B cell (primary cell): ENCODE results near the gene ADCY2. TPM values are rescaled to one million over a fixed set of nuclear protein-coding genes. Genes with fewer than 3 reads are reported as not detected.

Experiments used
- ATAC-seq: fragments of 200-7000 bp; cut with Tn5 transposase; one replicate; pipeline ENCODE4 v1.10.0; 2021; ENCODE audit warnings: low read depth, mild to moderate bottlenecking, moderate number of reproducible peaks, moderate library complexity
- CTCF ChIA-PET: fragments of 350-600 bp; sonication (Branson Sonifier 250); formaldehyde crosslinking; loops from one replicate; lab custom pipeline; 2021; ENCODE audit warnings: antibody characterized with exemption, inconsistent platforms; lab: Charles Lee
- POLR2A ChIA-PET: fragments of 350-600 bp; sonication (Branson Sonifier 250); formaldehyde crosslinking; loops from one replicate; lab custom pipeline; 2021; ENCODE audit warnings: antibody characterized with exemption; lab: Charles Lee
- DNase-seq: peaks from one replicate; pipeline ENCODE4 v3.0.0; 2013
- H2AFZ ChIP-seq: 2 replicates; pipeline ENCODE4 v1.6.1; 2012; ENCODE audit warnings: mild to moderate bottlenecking, low read depth, low read length; ENCODE audit not compliant: insufficient read depth, poor library complexity, severe bottlenecking
- H3K27ac ChIP-seq, 2 donors: 1 replicate in 1 of 2; 2 replicates in 1 of 2; pipeline ENCODE4 v1.5.1; 2012 to 2013; ENCODE audit warnings: low read length in 2 of 2, mild to moderate bottlenecking in 2 of 2, moderate library complexity in 1 of 2
- H3K27me3 ChIP-seq, 4 experiments: fragments of 200-600 bp in 1 of 4; sonication (generic) in 1 of 4; replicated peaks in 1 of 4; 1 replicate in 2 of 4; 2 replicates in 2 of 4; pipeline versions ENCODE4 v1.6.1 to v1.7.0; 2013 to 2016; ENCODE audit warnings: low read length in 3 of 4, mild to moderate bottlenecking in 2 of 4, mixed read lengths in 1 of 4, moderate library complexity in 1 of 4; ENCODE audit not compliant: insufficient read depth in 4 of 4, control insufficient read depth in 3 of 4; ENCODE audit errors: control extremely low read depth in 1 of 4
- H3K36me3 ChIP-seq, 2 experiments: replicated peaks in 1 of 2; 1 replicate in 1 of 2; 2 replicates in 1 of 2; pipeline versions ENCODE4 v1.6.1 to v1.7.1; 2013; ENCODE audit warnings: low read length in 1 of 2; ENCODE audit not compliant: insufficient read depth in 2 of 2, control insufficient read depth in 1 of 2; ENCODE audit errors: control extremely low read depth in 1 of 2, extremely low read depth in 1 of 2
- H3K4me1 ChIP-seq, 2 donors: fragments of 200-600 bp in 1 of 2; sonication (generic) in 1 of 2; 1 replicate in 1 of 2; 2 replicates in 1 of 2; pipeline versions ENCODE4 v1.5.1 to v1.6.1; 2013 to 2017; ENCODE audit warnings: low read length in 2 of 2; ENCODE audit not compliant: control insufficient read depth in 2 of 2, insufficient read depth in 2 of 2
- H3K4me2 ChIP-seq: replicated peaks from 2 replicates; pipeline ENCODE3; 2012; ENCODE audit warnings: mild to moderate bottlenecking, low read depth, low read length; ENCODE audit not compliant: poor library complexity, severe bottlenecking
- H3K4me3 ChIP-seq, 5 experiments: fragments of 200-600 bp in 1 of 5; sonication (generic) in 1 of 5; 1 replicate in 3 of 5; 2 replicates in 2 of 5; pipeline versions ENCODE4 v1.5.1 to v1.7.0; 2011 to 2016; ENCODE audit warnings: low read length in 4 of 5, mild to moderate bottlenecking in 4 of 5, low read depth in 2 of 5, control low read depth in 1 of 5, moderate library complexity in 1 of 5; ENCODE audit not compliant: insufficient read depth in 1 of 5; ENCODE audit errors: control extremely low read depth in 1 of 5, extremely low read depth in 1 of 5
- H3K79me2 ChIP-seq: fragments of 200-600 bp; sonication (generic); one replicate; pipeline ENCODE4 v1.6.0; 2016; ENCODE audit warnings: low read length; ENCODE audit not compliant: control insufficient read depth, insufficient read depth
- H3K9ac ChIP-seq: fragments of 200-600 bp; sonication (generic); 2 replicates; pipeline ENCODE4 v1.6.1; 2017; ENCODE audit warnings: mild to moderate bottlenecking, low read length, moderate library complexity
- H3K9me3 ChIP-seq, 3 donors: one replicate each; pipeline versions ENCODE4 v1.6.1 to v1.7.1; 2013; ENCODE audit warnings: low read length in 2 of 3; ENCODE audit not compliant: control insufficient read depth in 2 of 3, insufficient read depth in 1 of 3; ENCODE audit errors: control extremely low read depth in 1 of 3
- H4K20me1 ChIP-seq: 2 replicates; pipeline ENCODE4 v1.6.0; 2012; ENCODE audit warnings: mild to moderate bottlenecking, low read length; ENCODE audit not compliant: insufficient read depth, control insufficient read depth, poor library complexity, severe bottlenecking
- H3K27ac Mint-ChIP-seq: one replicate; pipeline ENCODE4 v1.8.0; 2021; ENCODE audit warnings: mixed read lengths
- H3K27me3 Mint-ChIP-seq: one replicate; pipeline ENCODE4 v1.8.0; 2021; ENCODE audit warnings: mixed read lengths
- H3K4me1 Mint-ChIP-seq: one replicate; pipeline ENCODE4 v1.8.0; 2021; ENCODE audit warnings: mixed read lengths
- H3K4me3 Mint-ChIP-seq: one replicate; pipeline ENCODE4 v1.8.0; 2021; ENCODE audit warnings: mixed read lengths
- H3K9me3 Mint-ChIP-seq: one replicate; pipeline ENCODE4 v1.8.0; 2022; ENCODE audit warnings: mixed read lengths; ENCODE audit not compliant: insufficient read depth
- CTCF ChIP-seq: fragments of 200-600 bp; IDR thresholded peaks from one replicate; pipeline ENCODE4 v1.8.0; 2022; ENCODE audit warnings: antibody characterized with exemption, mild to moderate bottlenecking
- EZH2 ChIP-seq: IDR thresholded peaks from 2 replicates; pipeline ENCODE4 v1.6.1; 2012; ENCODE audit warnings: borderline replicate concordance, low read depth, mild to moderate bottlenecking, moderate library complexity, low read length; ENCODE audit not compliant: insufficient read depth, poor library complexity, severe bottlenecking
- WGBS: methylation state at CpG from one replicate; pipeline ENCODE4 v1.1.5; 2013; ENCODE audit warnings: missing lambda C conversion rate; ENCODE audit not compliant: insufficient coverage; 5-methylcytosine and 5-hydroxymethylcytosine counted together
- intact Hi-C: fragments of 100-400 bp; cut with micrococcal nuclease; formaldehyde crosslinking; loops from one replicate; pipeline ENCODE4 v1.10.0; 2022
- polyA plus RNA-seq: library from polyadenylated mRNA; depleted of rRNA; stranded (reverse); fragments of >200 nt; gene quantifications from 2 replicates; pipeline ENCODE4 v1.2.3, GENCODE V29; 2012
- total RNA-seq, 2 donors: library from RNA; stranded (reverse); fragments of 120-200 nt in 1 of 2; gene quantifications; 1 replicate in 1 of 2; 2 replicates in 1 of 2; pipeline versions ENCODE4 v1.2.3 to v1.2.4, GENCODE V29; 2013 to 2022

ADCY2 gene
- total and polyA plus RNA-seq, 2 donors (not counting 1 experiment from before 2014, with no cell fraction given), result not detected

- H3K27ac Mint-ChIP-seq, result no peak overlapping the region
- Histone ChIP-seq H3K27ac (no peak overlapping the region), H3K4me1 (no peaks in the 10 kb centered on the region), H4K20me1 (no peaks in the 10 kb centered on the region), H3K36me3 (no peaks in the 10 kb centered on the region), H3K27me3 (no peaks in the 10 kb centered on the region), H3K79me2 (no peaks in the 10 kb centered on the region), H3K4me2 (no peak overlapping the region), H3K9ac (no peak overlapping the region), H3K9me3 (peaks cover 0 to 7% (median 0%) of the 10 kb centered on the region in 3 donors), H3K4me3 (no peak overlapping the region), H2AFZ (no peak overlapping the region)
- CTCF ChIA-PET, result no interaction called here
- intact Hi-C loops, result no loop called here
- no peaks in the 10 kb centered on the region for H3K9me3 Mint-ChIP-seq
- H3K4me3 Mint-ChIP-seq, result no peak overlapping the region
- POLR2A ChIA-PET, result no interaction called here
- DNase-seq, result no peak
- no peaks in the 10 kb centered on the region for H3K4me1 Mint-ChIP-seq
- TF ChIP-seq CTCF (no peak), EZH2 (no peak)
- ATAC-seq, result no peak
- H3K27me3 Mint-ChIP-seq, result no peaks in the 10 kb centered on the region
- WGBS, result 94% methylated on average over 3 of the region's 4 CpGs
Observed at GRCh38 chr5:7680260-7680659, 284.3 kb downstream of the ADCY2 start.

- Mint-ChIP-seq H3K4me1 (no peaks in the 10 kb centered on the region), H3K27ac (no peak overlapping the region), H3K9me3 (no peaks in the 10 kb centered on the region), H3K27me3 (no peaks in the 10 kb centered on the region), H3K4me3 (no peak overlapping the region)
- DNase-seq, result no peak
- no CpG with 5 or more reads among the region's 3 CpGs for WGBS
- Histone ChIP-seq H3K4me2 (no peak overlapping the region), H3K27me3 (no peaks in the 10 kb centered on the region), H4K20me1 (no peaks in the 10 kb centered on the region), H3K9ac (no peak overlapping the region), H3K4me1 (no peaks in the 10 kb centered on the region), H3K79me2 (no peaks in the 10 kb centered on the region), H3K27ac (no peak overlapping the region), H2AFZ (no peak overlapping the region), H3K9me3 (peaks cover 0 to 6% (median 0%) of the 10 kb centered on the region in 3 donors), H3K36me3 (no peaks in the 10 kb centered on the region), H3K4me3 (no peak overlapping the region)
- ATAC-seq, result no peak
- ChIA-PET CTCF (no interaction called here), POLR2A (no interaction called here)
- intact Hi-C loops, result no loop called here
- TF ChIP-seq EZH2 (no peak), CTCF (no peak)
Observed at GRCh38 chr5:7682379-7682778, 286.4 kb downstream of the ADCY2 start.
